Globus pallidus (tissue), 1 donor: ENCODE measurements around the gene SLC22A31.
"Not testable (repeated sequence)": the region's sequence is repeated elsewhere in the genome, so short reads cannot be mapped to it uniquely, and the experiment has no call there.

Experiments
- DNase-seq: peaks from one replicate; pipeline ENCODE4 v3.0.0-alpha.2; 2015; ENCODE audit warnings: low spot score

Gene SLC22A31

DNA sequence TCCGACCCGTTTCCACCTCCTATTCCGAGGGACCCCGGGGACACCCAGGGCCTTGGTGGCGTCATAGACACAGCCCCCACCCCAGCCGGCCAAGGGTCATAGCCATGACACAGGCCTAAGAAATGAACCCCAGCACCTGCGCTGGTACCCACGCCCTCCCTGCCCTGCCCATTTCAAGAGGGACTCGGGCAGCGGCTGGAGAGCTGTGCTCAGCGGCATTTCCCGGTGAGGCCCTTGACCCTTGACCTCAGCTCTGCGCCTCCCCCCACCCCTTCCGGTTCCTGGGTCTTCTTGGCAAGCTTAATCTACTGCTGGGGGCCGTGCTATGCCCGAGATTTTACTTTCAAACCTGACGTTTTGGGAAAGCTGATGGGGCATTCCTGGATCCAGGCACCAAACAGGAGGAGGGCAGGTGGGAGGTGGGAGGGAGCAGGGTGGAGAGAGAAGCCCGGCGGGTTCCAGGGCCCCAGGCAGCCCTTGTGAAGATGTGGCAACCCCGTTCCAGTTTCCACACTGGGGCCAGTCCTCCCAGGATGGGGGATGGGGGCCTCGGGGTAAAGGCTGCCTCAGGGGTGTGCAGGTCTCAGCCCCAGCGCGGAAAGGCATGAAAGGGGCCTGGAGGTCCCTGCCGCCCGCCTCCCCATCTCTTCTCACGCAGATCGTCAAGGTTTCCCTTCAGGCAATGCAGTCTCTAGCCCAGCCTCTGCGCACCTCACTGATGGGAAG lies at the start of gene SLC22A31:
Gene SLC22A31, minus strand, starts transcription at position 414 of the 726 bp plus-strand sequence. Its CDS starts 36 bp downstream, at position 378.
- no peak for DNase-seq

DNA sequence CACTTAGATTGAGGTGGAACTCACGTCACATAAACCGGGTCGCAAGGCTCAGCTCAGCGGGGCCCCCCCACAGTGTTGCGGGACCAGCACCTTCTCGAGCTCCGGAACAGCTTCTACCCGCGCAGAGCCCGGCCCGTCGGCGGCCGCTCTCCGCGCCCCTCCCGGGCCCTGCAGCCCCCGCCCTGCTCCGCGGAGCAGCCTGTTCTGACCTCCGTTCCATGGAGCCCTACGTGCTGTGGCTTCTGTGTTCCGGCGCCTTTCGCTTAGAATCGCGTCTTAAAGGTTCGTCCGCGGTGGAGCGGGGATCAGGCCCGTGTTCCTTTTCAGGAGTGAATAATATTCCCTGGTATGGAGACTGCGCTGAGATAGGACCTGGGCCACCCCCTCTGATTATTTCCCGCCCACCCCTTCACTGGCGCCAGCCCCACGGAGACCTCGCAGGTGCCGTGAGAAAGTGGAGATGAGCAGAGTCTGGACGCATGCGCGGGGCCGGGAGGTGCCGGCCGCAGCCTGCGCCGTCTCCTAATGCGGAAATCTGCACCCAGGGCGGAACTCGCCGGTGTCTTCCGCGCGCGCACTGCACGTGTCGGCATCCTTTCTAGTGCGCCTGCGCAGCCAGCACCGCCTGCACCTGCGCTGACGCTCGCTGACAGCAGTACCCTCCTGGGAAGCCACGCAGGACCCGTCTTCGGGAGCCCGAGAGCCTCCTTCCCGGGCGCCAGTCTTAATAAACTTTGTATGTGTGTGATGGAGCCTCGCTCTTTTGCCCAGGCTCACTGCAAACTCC lies 48.1 kb upstream of the SLC22A31 start:
- DNase-seq: no peak

DNA sequence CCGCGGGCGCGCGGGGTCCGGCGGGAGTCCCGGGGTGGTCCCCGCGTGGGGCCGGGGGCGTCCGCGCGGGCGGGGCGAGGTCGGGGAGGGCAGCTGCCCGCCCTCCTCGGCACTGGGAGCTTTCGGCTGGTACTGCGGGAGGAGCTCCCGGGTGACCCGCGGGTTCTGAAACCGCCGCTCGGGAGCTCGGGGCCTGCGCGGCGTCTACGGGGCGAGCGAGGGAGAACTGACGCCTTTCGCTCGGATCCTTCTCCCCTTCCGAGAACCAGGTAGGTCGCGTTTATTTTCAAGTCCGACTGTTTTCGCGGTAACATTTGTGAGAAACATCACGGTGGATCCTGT lies 47.4 kb upstream of the SLC22A31 start:
- not testable (repeated sequence) for DNase-seq

DNA sequence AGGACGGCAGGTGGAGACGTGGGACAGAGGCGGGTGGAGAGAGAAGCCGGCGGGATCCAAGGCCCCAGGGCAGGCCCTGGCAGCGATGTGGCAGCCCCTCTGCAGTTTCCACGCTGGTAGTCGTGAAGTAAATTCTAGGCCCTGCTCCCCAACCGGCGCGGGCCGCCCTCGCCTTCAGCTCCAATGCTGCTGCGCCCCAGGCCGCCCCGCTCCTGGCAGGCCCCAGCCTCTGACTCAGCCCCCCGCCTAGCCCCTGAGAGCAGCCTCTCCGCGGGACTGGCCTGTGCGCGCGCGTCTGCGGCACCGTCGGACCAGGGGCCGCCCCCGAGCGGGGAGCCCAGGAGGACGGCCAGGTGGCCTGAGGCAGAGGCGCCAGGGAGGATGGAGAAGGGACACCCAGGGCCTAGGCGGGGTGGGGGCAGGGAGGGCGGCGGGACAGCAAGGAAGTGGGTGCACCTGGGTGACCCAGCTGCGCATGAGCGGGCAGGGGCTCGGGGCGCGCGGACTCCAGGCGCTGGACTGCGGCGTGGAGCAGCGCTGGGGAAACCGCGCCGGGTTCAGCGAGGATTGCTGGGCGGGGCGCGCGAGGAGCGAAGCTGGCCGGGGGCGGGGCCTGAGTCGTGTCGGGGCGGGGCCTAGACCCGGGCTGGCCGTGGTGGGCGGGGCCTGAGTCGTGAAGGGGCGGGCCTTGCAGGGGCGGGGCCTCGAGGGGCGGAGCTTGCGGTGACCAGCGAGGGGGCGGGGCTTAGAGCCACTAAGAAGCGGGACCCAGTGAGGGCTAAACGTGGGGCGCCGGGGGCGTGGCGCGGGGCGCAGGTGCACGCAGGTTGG lies 46.8 kb upstream of the SLC22A31 start:
- peak; percentile 76 for DNase-seq

DNA sequence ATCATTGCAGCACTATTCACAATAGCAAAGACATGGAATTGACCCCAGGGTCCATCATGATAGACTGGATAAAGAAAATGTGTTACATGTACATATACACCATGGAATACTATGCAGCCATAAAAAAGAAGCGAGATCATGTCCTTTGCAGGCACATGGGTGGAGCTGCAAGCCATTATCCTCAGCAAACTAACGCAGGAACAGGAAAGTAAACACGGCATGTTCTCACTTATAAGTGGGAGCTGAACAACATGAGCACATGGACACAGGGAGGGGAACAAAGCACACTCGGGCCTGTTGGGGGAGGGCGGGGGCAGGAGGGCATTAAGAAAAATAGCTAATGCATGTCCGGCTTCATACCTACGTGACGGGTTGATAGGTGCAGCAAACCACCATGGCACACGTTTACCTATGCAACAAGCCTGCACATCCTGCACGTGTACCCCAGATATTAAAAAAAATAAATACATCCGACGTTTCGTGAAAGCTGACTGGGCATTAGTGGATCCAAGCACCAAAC lies 46.1 kb upstream of the SLC22A31 start:
- DNase-seq: no peak

DNA sequence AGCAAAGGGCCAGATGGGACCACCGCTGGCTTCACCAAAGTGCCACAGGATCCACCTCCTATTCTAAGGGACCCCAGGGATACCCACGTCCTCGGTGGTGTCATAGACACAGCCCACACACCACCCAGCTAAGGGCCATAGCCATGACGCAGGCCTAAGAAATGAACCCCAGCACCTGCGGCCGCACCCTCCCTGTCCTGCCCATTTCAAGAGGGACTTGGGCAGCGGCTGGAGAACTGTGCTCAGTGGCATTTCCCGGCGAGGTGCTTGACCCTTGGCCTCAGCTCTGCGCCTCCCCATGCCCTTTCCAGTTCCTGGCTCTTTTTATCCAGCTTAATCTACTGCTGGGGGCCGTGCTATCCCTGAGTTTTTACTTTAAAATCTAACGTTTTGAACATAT lies 44.4 kb upstream of the SLC22A31 start:
- no peak for DNase-seq

DNA sequence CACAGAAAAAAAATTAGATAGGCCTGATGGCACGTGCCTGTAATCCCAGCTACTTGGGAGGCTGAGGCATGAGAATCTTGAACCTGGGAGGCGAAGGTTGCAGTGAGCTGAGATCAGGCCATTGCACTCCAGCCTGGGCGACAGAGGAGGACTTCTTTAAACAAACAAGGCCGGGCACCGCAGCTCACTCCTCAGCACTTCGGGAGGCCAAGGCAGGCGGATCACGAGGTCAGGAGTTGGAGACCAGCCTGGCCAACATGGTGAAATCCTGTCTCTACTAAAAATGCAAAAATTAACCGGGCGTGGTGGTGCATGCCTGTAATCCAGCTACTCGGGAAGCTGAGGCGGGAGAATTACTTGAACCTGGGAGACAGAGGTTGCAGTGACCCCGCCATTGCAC lies 43.9 kb upstream of the SLC22A31 start:
- not testable (repeated sequence) for DNase-seq

DNA sequence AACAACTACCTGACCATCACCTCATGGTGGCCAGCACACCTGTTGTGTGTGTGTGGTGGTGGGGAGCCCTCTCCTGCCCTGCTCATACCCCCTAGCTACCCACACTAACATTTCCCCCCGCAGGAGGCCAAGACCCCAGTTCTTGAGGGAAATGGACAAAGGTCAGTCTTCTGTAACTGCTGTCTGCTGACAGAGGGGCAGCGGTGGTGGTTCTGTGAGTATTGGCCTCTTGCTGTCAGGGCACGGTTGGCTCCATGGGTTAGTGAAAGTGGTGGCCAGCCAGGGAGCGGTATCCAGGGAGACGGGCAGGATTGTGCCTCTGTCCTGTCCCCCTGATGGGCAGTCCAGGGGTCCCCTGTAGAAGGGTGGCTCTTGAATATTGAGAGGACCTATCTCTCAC lies 43.3 kb upstream of the SLC22A31 start:
- no peak for DNase-seq

DNA sequence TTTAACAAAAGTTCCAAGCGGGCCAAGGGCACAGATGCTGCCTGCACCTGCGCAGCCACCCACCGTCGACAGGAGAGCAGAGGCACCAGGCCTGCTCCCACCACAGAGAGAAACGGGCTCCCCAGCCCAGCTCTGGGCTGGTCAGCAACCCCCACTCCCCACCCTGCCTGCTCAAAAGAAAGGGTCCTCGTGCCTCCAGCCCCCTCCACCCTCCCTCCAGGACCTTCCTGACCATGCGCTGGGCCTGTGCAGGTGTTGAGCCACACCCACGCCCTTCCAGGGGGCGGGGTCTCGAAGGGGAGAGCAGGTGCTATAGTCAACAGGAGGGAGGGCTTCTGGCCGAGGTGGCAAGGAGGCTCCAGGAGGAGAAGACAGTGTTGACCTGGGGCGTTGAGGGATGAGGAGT lies 42.5 kb upstream of the SLC22A31 start:
- DNase-seq: no peak

DNA sequence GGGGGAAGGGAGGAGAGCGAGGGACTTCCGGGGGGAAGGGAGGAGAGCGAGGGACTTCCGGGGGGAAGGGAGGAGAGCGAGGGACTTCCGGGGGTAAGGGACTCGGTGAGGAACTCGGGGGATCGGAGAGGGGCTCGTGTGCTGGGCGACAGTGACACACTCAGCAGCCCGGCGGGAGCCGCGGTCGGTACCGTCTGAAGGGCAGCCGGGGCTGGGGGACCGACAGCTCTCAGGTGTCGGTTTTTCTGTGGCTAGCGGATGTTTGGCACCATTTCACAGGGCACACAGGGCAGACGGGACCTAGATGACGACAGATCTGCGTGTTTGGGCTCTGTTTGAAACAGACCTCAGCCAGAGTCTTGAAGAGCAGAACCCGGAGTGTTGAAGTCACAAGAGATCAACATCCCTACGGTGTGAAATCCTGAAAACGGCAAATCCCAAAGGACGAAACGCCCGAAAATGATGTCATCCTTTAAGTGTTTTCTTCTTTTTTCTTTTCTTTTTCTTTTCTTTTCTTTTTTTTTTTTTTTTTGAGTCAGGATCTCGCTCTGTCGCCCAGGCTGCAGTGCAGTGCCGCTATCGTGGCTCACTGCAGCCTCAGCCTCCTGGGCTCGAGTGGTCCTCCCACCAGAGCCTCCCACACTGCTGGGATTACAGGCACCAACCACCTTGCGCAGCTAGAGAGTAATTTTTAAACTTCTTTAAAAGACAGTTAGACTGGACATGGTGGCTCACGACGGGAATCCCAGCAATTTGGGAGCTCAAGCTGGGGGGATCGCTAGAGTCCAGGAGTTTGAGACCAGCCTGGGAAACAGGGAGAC lies 41.1 kb upstream of the SLC22A31 start:
- peak; percentile 76 for DNase-seq

DNA sequence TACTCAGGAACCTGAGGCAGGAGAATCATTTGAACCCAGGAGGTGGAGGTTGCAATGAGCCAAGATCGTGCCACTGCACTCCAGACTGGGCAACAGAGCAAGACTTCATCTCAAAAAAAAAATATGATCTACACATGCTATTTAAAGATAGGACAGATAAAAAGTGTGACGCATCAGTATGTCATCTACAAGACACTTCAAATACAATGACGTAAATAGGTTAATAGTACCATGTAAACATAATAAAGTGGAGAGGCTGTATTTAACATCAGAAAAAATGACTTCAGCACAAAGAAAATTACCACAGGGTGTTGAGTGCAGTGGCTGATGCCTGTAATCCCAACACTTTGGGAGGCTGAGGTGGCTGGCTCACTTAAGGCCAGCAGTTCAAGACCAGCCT lies 37.4 kb upstream of the SLC22A31 start:
- no peak for DNase-seq

DNA sequence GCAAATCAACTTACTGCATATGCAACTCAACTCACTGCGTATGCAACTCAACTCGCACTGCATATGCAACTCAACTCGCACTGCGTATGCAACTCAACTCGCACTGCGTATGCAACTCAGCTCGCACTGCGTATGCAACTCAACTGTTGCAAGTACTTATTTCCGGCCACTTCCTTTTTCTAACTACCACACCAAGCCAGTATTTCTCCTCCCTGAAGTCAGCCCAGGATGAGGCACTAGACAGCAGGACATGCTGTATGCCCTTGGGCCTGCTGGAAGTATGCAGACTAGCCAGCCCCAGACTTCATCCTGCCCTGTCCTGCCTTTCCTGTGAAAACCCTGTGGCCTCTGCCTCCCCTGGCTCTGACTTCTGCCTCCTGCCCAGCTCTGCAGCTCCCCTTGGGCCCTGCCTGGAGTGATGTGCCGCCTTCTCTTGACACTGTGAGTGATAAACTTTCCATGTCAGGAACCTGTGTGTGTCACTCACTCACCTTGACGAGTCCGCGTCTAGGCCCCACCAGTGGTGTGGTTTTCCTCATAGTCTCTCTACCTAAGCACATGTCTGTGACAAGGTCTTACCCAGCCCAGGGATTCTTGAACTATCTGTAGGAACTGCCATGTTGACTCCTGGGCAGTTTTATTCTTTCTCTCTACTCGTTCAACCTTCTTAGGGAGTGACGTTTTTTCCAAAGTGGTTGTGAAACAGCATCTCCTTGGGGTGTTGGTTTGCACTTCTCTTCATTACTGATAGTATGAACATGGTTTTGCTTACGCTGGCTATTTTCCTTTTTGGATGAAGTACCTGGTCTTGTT lies 33.5 kb upstream of the SLC22A31 start:
- no peak for DNase-seq

DNA sequence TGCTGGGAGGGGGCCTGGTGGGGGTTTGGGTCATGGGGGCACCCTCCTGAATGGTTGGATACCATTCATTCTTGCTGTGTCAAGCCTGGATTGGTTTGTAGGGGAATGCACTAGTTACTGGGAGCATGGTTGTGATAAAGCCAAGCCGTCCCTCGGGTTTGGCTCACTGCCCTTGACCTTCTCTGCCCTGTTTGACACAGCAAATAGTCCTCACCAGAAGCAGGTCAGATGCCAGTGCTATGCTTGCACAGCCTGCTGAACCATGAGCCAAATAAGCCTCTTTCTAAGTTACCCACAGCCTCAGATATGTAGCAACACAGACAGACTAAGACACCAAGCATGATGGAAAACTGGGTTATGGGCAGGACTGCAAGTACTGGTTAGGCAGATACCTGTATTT lies 31.8 kb upstream of the SLC22A31 start:
- no peak for DNase-seq

DNA sequence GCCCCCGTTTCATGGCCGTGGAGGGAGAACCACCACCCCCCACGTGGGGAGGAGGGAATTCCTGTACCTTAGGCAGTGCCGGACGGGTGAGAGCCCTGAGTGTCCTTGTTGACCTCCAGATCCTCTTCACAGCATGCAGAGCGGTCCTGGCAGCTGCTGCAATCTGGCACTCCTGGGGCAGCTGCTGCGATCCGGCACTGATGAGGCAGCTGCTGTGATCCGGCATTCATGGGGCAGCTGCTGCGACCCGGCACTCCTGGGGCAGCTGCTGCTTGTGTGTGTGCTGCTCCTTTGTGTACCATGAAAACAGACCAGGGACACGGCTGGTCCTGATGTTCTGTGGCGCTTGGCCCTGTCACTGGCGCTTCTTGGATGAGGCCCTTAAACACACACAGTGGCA lies 29.9 kb upstream of the SLC22A31 start:
- no peak for DNase-seq

DNA sequence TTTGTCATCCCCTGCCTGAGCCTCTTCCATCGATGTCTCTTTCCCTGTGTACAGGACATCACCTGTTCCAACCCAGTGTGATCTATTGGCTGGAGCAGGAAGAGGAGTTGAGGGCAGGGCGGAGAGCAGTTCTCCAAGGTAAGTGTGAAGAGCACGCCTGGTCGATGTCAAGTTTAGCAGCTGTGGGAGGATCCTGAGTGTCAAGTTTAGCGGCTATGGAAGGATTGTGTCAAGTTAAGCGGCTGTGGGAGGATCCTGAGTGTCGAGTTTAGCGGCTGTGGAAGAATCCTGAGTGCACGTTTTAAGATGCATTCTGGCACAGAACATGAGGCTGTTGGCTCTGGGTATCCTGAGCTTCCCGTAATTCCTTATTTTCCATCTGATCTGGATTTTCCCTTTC lies 24.3 kb upstream of the SLC22A31 start:
- no peak for DNase-seq

DNA sequence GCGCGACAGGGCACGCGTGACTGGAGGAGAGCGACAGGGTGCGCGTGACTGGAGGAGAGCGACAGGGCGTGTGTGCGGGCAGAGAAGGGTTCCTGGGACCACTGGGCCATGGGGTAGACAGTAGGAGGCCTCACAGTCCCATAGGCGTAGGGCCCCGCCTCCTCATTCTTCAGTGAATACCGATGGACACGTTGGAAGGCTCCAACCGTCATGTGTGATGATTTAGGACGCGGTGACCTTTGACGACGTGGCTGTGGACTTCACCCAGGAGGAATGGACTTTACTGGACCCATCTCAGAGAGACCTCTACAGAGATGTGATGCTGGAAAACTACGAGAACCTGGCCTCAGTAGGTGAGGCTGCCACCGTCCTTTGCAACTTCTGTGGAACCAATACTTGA lies 22.6 kb upstream of the SLC22A31 start:
- no peak for DNase-seq

DNA sequence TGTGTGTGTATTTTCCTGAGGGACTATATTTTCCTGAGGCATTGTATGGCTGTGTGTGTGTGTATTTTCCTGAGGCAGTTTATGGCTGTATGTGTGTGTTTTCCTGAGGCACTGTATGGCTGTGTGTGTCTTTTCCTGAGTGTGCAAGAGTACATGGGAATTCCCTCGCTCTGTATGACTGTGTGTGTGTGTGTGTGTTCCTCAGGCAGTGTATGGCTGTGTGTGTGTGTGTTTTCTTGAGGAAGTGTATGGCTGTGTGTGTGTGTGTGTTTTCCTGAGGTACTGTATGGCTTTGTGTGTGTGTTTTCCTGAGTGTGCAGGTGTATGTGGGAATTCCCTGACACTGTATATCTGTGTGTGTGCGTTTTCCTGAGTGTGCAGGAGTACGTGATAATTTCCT lies 21.3 kb upstream of the SLC22A31 start:
- no peak for DNase-seq

DNA sequence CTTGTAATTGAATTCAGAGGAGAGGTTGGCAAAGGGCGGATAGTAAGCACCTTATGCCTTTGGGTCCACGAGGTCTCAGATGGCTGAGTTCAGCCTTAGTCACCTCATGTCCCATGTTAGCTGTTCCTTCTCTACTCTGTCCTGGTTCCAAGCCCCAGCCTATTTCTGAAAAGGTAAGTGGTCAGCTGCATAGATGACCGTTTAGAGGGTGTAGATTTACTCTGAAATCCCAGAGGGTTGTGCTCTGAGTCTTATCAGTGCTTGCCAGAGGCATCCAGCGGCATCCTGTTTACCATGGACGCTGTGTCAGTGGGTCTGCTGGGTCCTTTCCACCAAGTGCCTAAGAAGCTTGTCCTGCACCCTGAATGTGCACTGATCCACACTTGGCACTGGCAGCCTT lies 19.0 kb upstream of the SLC22A31 start:
- no peak for DNase-seq

DNA sequence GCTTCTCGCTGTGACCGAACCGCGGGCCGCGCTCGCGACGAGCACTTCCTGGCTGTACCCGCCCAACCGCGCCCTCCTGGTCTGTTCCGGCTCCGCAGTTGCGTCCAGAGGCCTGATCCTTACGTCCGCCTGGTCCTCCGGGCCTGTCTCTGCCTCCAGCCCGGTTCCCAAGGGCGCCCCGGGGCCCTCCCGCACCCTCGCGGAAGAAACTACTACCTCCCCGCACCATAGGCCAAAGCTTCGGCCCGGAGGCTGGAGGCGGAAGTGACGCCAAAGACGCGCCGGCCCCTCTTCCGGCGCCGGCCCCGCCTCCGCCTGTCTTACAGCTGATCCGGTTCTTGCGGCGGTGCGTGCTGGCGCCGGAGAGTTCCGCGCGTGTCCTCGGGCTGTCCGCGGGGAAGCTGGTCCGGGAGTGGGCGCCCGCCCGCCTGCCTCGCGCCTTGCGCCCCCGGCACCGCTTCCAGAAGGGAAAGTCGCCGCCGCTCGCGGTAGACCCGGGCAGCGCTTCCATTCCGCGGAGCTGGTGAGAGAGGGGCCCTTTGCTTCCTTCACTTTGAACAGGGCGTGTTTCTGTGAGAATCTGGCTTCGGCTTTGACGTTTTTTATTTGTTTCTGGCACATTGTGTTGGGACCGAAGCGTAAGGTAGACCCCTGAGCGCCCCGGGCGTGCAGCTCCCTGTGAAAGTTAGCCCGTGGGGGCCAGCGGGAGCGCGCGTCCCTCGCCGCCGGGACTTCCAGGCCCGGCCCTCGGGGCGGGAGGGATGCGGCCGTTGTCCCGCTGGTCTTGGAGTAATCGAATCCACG lies 17.3 kb upstream of the SLC22A31 start, which contains the start of gene ZNF778:
Gene ZNF778, plus strand, starts transcription at position 316 of the 804 bp plus-strand sequence. CDS start 3,425 bp downstream, outside the sequence.
- peak; percentile 89 for DNase-seq

DNA sequence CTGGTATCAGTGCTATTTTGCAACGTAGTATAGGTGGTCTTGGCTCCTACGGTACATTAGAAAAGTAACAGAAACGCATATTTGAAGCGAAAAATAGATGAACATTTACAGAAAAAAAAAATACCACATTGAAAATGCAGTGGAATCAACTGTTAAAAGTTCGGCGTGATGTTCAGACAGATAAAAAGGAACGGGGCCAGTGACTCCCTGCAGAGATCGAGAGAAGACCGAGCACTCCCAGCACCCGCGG lies 16.7 kb upstream of the SLC22A31 start:
- no peak for DNase-seq
